Ramos (cell line): ENCODE data around the gene NAB1.

ENCODE experiments used
- in situ Hi-C: fragments of 300-500 bp; cut with MboI; formaldehyde crosslinking; loops from one replicate; pipeline ENCODE4 v1.14.3; 2022; ENCODE audit warnings: low sequenced_read_pairs; ENCODE audit not compliant: unreplicated experiment

Gene NAB1

GRCh38 chr2:190636361-190636760 is 12.5 kb upstream of the NAB1 start:
- in situ Hi-C loops, result no loop called here

DNA sequence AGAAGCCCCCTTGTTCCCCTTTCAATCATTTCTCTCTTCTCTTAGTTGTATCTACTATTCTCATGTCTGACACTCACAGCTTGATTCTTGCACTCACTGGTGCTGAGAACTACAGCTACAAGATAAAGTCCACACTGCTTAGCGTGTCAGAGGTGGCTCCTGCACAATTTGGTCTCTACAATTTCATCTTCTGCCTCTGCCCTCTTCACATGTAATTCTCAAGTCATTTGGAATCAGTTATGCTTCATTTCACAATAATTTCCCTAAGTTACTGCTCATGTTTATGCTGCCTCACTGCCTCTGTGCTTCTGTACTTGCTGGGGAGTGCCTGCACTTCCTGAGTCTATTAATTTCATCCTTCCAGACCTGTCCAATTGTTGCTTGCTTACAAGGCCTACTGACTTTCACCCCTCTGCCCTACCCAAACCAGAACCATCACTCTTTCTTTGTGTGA is 11.6 kb upstream of the NAB1 start:
- in situ Hi-C loops, result no loop called here

GRCh38 chr2:190637903-190638618 is 10.8 kb upstream of the NAB1 start:
- in situ Hi-C loops, result no loop called here

DNA sequence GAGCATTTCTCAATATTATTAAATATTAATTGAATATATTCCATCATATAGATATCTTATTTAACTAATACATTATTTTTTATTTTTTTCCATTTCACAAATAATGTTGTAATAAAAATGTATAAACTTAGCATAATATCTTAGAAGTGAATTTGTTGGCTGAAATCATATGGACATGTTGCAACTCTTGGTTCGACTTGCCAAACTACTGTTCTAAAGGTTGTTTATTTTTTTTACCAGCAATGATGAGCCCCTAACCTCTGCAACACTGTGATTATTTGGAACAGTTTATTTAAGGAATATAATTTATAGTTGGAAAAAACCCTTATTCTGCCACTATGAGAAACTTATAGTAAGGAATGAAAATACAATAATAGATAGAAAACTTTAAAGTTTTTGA is 8.8 kb upstream of the NAB1 start:
- in situ Hi-C loops, result no loop called here

DNA sequence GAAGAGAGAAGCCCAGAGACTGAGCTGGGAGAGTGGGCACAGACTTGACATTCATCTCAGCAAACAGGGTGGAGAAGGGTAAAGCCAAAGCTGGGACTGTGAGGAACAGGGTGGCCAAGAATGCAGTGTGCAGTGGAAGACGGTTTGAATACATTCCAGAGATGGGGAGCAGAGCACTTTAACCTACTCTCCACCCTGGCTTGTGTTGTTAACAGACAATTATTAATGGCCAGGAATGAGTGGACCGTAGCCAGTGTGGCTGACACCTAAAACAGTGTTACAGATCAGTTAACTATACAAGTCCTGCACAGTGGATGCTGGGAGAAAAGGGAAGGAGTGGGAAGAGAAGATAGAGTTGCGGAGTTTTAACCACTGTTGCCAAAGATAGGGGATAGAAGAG is 7.4 kb upstream of the NAB1 start:
- in situ Hi-C loops, result no loop called here

DNA sequence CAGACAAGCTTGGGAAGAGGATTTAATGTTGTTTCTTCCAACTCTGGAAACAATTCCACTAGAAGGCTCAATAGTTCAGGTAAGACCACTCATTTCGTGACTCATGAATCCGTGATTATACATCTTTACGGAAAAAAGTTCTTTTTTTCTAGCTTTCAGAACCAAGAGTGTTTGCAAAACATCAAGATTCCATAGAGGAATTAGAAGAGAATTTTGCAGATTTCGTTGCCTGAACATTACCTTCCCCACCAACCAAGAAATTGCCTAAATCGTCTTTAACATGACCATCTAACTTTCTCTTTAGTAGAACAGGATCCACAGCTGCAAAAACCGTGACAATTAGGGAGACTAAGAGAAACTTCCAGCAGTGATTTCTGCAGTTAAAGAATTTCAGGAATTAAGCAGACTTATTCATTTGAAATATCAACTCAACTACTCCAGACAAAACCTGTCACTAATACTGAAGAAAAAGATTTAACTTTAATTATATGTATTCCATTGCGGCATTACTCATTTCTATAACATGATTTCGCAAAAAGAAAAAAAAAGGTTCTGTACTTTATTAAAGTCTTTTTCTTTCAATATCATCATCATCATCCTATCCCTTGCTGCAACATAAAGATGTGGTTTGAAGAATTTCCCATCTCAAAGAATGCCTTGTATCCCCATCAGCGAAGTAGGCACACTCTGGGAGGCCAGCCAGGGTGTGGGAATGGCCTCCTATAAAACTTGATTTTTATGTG is 1.9 kb upstream of the NAB1 start:
- in situ Hi-C loops, result no loop called here

- in situ Hi-C loops, result no loop called here
Observed at GRCh38 chr2:190648289-190649034, 421 bp upstream of the NAB1 start.

DNA sequence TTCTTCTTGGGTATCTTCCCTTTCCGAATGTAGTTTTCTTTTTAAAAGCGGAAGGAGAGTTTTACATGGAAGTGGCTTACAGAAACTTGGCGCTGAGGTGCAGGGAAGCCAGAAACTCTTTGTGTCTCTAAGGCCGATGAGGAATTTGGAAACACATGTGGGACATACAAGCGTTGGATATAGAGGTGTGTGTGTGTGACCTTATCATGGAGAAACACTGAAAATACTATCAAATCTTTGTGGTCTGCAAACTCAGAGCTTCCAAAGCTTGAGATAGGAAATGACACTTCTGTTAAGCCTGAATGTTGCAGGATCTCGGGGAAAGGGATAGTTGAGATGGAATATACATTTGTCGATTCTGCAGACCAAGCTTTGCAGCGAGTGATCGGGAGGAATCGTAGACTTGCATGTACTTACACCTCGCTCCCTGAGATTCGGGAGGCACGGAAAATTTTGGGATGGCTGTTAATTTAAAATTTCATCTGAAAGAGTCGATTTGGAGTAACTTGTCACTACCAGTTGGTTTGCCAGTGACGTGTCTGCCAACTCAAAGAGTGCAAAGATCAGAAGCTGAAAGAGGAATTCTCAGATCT is 1.0 kb downstream of the NAB1 start:
- in situ Hi-C loops, result loop anchor here (25.0 kb wide), 1 partner anchor 263 kb away; no protein-coding TSS in a partner anchor

DNA sequence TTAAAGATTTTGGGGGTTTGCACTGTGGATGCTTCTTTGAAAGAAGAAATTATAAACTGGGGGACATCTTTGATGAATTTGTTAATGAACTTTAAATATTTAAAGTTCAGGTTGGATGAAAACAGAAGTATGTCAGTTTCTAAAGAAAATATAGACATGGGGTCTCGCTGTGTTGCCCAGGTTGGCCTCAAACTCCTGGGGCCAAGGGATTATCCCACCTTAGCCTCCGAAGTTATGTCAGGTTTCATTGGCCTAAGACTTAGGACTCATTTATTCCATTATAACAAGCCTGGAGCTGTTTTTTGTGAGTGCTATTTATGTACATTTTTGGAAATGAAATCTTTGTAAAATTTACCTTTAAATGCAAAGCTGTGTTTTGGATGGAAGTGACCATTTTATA is 2.5 kb downstream of the NAB1 start:
- in situ Hi-C loops, result loop anchor here (25.0 kb wide), 1 partner anchor 264 kb away; no protein-coding TSS in a partner anchor

- in situ Hi-C loops, result loop anchor here (25.0 kb wide), 1 partner anchor 266 kb away; no protein-coding TSS in a partner anchor
Observed at GRCh38 chr2:190653231-190653630, 4.3 kb downstream of the NAB1 start.

DNA sequence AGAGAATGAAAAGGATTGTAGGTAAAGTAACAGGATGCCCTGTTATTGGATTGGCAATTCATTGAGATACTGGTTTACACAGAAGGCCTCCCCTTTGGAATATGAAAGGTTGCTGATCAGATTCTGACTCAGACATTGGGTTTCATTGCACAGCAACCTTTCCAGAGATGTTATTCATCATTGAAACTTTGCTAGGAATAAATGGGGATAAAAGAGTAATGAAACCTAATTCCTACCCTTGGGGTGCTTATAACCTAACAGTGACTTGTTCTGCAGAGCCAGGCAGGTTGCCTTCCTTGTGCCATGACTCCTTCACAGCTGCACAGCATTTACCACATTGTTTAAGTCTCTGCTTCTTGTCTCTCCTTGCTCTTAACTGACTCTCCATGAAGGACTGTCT is 5.0 kb downstream of the NAB1 start:
- in situ Hi-C loops, result loop anchor here (25.0 kb wide), 1 partner anchor 267 kb away; no protein-coding TSS in a partner anchor

DNA sequence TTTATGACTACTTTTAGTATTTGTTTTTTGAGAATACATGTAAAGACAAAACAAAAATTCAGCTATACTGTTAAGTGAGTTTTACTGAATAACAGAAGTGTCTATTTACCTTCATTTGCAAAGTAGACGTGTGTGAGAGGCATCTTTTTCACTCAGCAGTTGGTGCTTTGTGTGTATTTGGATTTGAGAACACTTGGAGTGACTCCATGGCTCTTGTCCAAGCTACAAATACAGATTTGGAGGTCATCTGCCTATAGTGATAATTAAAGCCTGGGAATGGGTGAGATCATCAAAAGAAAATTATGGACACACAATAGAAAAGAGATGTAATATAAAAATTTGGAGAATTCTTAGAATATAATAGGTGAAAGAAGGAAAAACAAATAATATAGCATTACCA is 6.2 kb downstream of the NAB1 start:
- in situ Hi-C loops, result loop anchor here (25.0 kb wide), 1 partner anchor 268 kb away; no protein-coding TSS in a partner anchor

DNA sequence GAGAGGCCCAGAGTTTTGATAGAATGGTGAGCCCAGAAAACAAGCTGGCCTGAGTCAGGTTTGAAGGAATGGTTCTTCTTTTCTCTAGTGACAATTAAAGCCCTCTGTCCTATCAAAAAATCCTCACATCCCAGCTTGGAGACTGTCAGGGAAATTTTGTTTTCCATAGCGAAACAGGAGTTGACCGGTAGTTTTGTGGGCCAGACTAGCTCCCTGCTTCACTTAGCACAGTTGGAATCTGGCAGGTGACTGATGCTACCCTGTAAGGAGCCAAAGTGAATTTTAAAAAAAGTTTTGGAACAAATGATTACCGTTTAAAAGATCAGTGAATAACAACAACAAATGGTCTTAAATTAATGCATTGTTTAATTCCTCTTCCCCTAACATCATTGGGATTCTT is 6.7 kb downstream of the NAB1 start:
- in situ Hi-C loops, result loop anchor here (25.0 kb wide), 1 partner anchor 268 kb away; no protein-coding TSS in a partner anchor

DNA sequence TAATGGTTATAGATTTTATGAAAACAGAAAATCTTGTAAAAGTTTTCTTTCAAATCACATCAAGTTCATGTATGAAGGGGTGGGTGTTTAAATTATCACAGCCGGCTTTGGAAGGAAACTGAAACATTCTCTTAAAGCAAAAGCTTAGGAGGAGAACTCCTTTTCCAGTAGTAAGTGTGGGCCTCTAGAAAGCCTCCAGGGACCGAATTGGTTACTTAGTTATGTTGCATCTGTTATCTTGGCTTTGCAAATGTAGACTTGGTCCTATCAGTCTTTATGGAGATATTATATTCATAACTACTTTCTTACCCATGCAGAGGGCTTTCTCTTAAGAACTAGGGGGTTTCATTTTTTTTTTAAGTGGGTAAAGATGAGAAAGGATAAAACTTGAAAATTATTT is 7.4 kb downstream of the NAB1 start:
- in situ Hi-C loops, result loop anchor here (25.0 kb wide), 1 partner anchor 269 kb away; no protein-coding TSS in a partner anchor

DNA sequence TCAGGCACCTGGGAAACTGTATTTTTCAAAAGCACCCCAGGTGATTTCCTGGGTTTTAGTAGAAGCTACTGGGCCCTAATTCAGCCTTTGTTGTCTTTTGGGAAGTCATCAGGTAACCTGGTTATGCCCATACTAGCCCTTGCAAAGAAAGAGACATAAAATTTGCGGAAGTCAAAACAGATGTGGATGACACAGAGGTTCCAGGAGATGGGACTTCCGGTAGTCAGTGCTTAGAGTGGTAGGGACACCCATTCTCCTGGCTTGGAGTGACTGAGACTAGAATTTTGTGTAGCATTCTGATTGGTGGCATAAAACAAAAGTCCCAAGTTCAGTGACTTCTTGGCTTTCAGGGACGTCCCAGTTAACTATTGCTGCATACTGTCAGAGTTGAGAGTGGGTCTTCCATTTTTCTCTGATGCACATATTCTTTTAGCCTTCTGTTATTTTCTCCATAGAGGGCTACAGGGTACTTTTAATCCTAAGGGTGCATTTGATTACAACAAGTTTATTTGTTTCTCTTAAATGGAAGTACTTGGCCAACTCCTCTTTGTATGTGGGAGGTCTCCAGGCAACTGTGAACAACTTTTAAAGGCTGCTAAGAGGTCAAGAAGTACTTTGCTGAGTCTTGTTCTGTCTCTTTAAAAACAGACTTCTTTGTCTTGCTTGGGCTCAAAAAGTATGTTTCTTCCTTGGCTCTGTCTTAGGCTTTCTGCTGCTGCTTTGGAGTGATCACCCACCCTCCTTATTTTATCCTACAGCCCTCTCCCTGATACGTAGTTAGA is 8.8 kb downstream of the NAB1 start:
- in situ Hi-C loops, result loop anchor here (25.0 kb wide), 1 partner anchor 270 kb away; no protein-coding TSS in a partner anchor

- in situ Hi-C loops, result loop anchor here (25.0 kb wide), 1 partner anchor 272 kb away; no protein-coding TSS in a partner anchor
Observed at GRCh38 chr2:190659553-190659952, 10.7 kb downstream of the NAB1 start.

DNA sequence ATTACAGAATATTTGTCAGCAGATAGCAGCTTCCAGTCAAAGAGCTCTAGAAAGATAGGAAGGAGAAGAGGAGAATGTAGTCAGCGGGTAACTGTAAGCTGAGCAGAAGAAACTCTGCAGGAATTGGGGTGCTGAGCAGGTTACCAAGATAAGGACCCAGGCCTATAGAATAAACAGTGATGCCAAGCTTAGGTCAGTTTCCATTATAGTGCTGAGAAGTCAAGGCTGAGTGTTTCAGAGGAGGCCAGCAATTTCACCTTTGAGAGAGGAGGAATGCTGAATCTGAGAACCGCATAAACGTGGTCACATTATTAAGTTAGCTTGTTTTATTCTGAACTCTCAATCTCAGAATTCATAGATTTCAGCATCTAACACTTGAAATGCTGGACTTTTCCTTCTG is 13.9 kb downstream of the NAB1 start:
- in situ Hi-C loops, result loop anchor here (25.0 kb wide), 1 partner anchor 275 kb away; no protein-coding TSS in a partner anchor

GRCh38 chr2:190663348-190663747 is 14.5 kb downstream of the NAB1 start:
- in situ Hi-C loops, result loop anchor here (25.0 kb wide), 1 partner anchor 276 kb away; no protein-coding TSS in a partner anchor

- in situ Hi-C loops, result loop anchor here (25.0 kb wide), 1 partner anchor 277 kb away; no protein-coding TSS in a partner anchor
Observed at GRCh38 chr2:190663839-190664238, 15.0 kb downstream of the NAB1 start.
